IMR-90 (cell line): ENCODE data around the gene MPL. TPM values are rescaled to one million over a fixed set of nuclear protein-coding genes. Genes with fewer than 3 reads are reported as not detected.

Experiments used
- ATAC-seq: fragments of 200-7000 bp; cut with Tn5 transposase; 2 replicates; pipeline ENCODE4 v1.9.1; 2020; ENCODE audit warnings: low read depth, mild to moderate bottlenecking, moderate library complexity
- BruUV-seq: library from RNA; stranded (reverse); fragments of 400-500 nt; replicated peaks from 2 replicates; lab custom pipeline; 2021; lab: Mats Ljungman, UMichigan
- CTCF ChIA-PET: fragments of 300-600 bp; formaldehyde crosslinking; extraction: SDS; loops from one replicate; lab custom pipeline; 2021; ENCODE audit warnings: antibody characterized with exemption; lab: Yijun Ruan, JAX
- POLR2A ChIA-PET: fragments of 300-600 bp; sonication (Branson Sonifier 250); formaldehyde crosslinking; loops from one replicate; lab custom pipeline; 2022; ENCODE audit warnings: antibody characterized with exemption; ENCODE audit not compliant: unreplicated experiment; lab: Charles Lee
- DNase-seq: peaks from one replicate; pipeline ENCODE4 v3.0.0; 2013
- H2AFZ ChIP-seq: replicated peaks from 2 replicates; pipeline ENCODE3; 2013; ENCODE audit warnings: low read length, mild to moderate bottlenecking; ENCODE audit not compliant: poor library complexity
- H2AK5ac ChIP-seq: 2 replicates; pipeline ENCODE4 v1.6.1; 2013; ENCODE audit warnings: low read depth, low read length, inconsistent platforms
- H2AK9ac ChIP-seq: replicated peaks from 2 replicates; pipeline ENCODE3; 2013; ENCODE audit warnings: mild to moderate bottlenecking, low read depth, low read length, moderate library complexity; ENCODE audit not compliant: poor library complexity
- H2BK120ac ChIP-seq: 2 replicates; pipeline ENCODE4 v1.6.1; 2013; ENCODE audit warnings: low read depth, low read length, inconsistent platforms
- H2BK15ac ChIP-seq: 3 replicates; pipeline ENCODE4 v1.6.1; 2013; ENCODE audit warnings: low read depth, low read length, inconsistent platforms
- H2BK20ac ChIP-seq: 2 replicates; pipeline ENCODE4 v1.6.1; 2013; ENCODE audit warnings: low read depth, mild to moderate bottlenecking, inconsistent platforms, low read length, moderate library complexity
- H2BK5ac ChIP-seq: 2 replicates; pipeline ENCODE4 v1.6.1; 2013; ENCODE audit warnings: mild to moderate bottlenecking, low read depth, low read length, inconsistent platforms; ENCODE audit not compliant: poor library complexity, severe bottlenecking
- H3K14ac ChIP-seq: replicated peaks from 2 replicates; pipeline ENCODE4 v1.6.1; 2013; ENCODE audit warnings: low read depth, low read length, inconsistent platforms
- H3K18ac ChIP-seq: 2 replicates; pipeline ENCODE4 v1.6.1; 2013; ENCODE audit warnings: low read depth, low read length, control low read depth
- H3K23ac ChIP-seq: 2 replicates; pipeline ENCODE4 v1.6.1; 2013; ENCODE audit warnings: low read depth, low read length, inconsistent platforms
- H3K27ac ChIP-seq: 2 replicates; pipeline ENCODE4 v1.5.1; 2013; ENCODE audit warnings: mild to moderate bottlenecking, control low read depth, low read length; ENCODE audit not compliant: insufficient read depth
- H3K27me3 ChIP-seq: 2 replicates; pipeline ENCODE4 v1.6.1; 2013; ENCODE audit warnings: low read length; ENCODE audit not compliant: control insufficient read depth, insufficient read depth
- H3K36me3 ChIP-seq: 2 replicates; pipeline ENCODE4 v1.6.1; 2013; ENCODE audit warnings: low read length, mixed read lengths; ENCODE audit not compliant: control insufficient read depth, insufficient read depth
- H3K4ac ChIP-seq: 2 replicates; pipeline ENCODE4 v1.6.1; 2013; ENCODE audit warnings: low read depth, low read length, inconsistent platforms
- H3K4me1 ChIP-seq: 2 replicates; pipeline ENCODE4 v1.6.1; 2013; ENCODE audit warnings: low read length, mixed read lengths; ENCODE audit not compliant: control insufficient read depth, insufficient read depth
- H3K4me2 ChIP-seq: 2 replicates; pipeline ENCODE4 v1.6.1; 2013; ENCODE audit warnings: low read depth, mild to moderate bottlenecking, control low read depth, low read length, moderate library complexity
- H3K4me3 ChIP-seq: 2 replicates; pipeline ENCODE4 v1.5.1; 2013; ENCODE audit warnings: low read depth, mild to moderate bottlenecking, control low read depth, low read length, moderate library complexity; ENCODE audit not compliant: insufficient read depth
- H3K56ac ChIP-seq: 2 replicates; pipeline ENCODE4 v1.6.1; 2013; ENCODE audit warnings: low read length, inconsistent platforms; ENCODE audit not compliant: insufficient read depth; ENCODE audit errors: extremely low read depth
- H3K79me1 ChIP-seq, 2 experiments: 2 replicates each; pipeline ENCODE4 v1.6.1; 2013; ENCODE audit warnings: low read length in 2 of 2, inconsistent platforms in 1 of 2, low read depth in 1 of 2
- H3K9ac ChIP-seq: 2 replicates; pipeline ENCODE4 v1.6.1; 2013; ENCODE audit warnings: low read depth, low read length, control low read depth
- H3K9me1 ChIP-seq: 2 replicates; pipeline ENCODE4 v1.6.1; 2013; ENCODE audit warnings: low read length, inconsistent platforms; ENCODE audit not compliant: insufficient read depth
- H3K9me3 ChIP-seq: 2 replicates; pipeline ENCODE4 v1.6.1; 2013; ENCODE audit warnings: low read length; ENCODE audit not compliant: control insufficient read depth, insufficient read depth
- H4K20me1 ChIP-seq: 2 replicates; pipeline ENCODE4 v1.6.1; 2013; ENCODE audit warnings: low read length, inconsistent platforms; ENCODE audit not compliant: insufficient read depth
- H4K5ac ChIP-seq: 2 replicates; pipeline ENCODE4 v1.6.1; 2013; ENCODE audit warnings: mild to moderate bottlenecking, low read depth, low read length, control low read depth
- H4K8ac ChIP-seq, 2 experiments: 2 replicates each; pipeline ENCODE4 v1.6.1; 2013; ENCODE audit warnings: low read depth in 2 of 2, low read length in 2 of 2, control low read depth in 1 of 2, inconsistent platforms in 1 of 2
- H4K91ac ChIP-seq: 2 replicates; pipeline ENCODE4 v1.6.1; 2013; ENCODE audit warnings: low read depth, low read length, inconsistent platforms; ENCODE audit not compliant: insufficient read depth
- BHLHE40 ChIP-seq: fragments of 150-350 bp; IDR thresholded peaks from 2 replicates; pipeline ENCODE4 v1.6.1; 2016; ENCODE audit warnings: mild to moderate bottlenecking, low read depth, low read length
- CEBPB ChIP-seq: IDR thresholded peaks from 2 replicates; pipeline ENCODE4 v1.6.1; 2012; ENCODE audit warnings: low read depth, low read length, improper control_type of control experiment
- CHD1 ChIP-seq: IDR thresholded peaks from 2 replicates; pipeline ENCODE4 v1.6.1; 2012; ENCODE audit warnings: low read depth, low read length, improper control_type of control experiment
- FOS ChIP-seq: fragments of 150-350 bp; IDR thresholded peaks from 2 replicates; pipeline ENCODE4 v1.6.1; 2016; ENCODE audit warnings: low read depth, low read length
- MAFK ChIP-seq: IDR thresholded peaks from 2 replicates; pipeline ENCODE4 v1.6.1; 2012; ENCODE audit warnings: low read depth, low read length, improper control_type of control experiment
- MXI1 ChIP-seq: IDR thresholded peaks from 2 replicates; pipeline ENCODE4 v1.6.1; 2012; ENCODE audit warnings: low read depth, mild to moderate bottlenecking, low read length, moderate library complexity, borderline replicate concordance
- NFE2L2 ChIP-seq: fragments of 150-350 bp; IDR thresholded peaks from 2 replicates; pipeline ENCODE4 v1.6.1; 2016; ENCODE audit warnings: low read depth, mild to moderate bottlenecking, low read length
- POLR2A ChIP-seq: IDR thresholded peaks from 2 replicates; pipeline ENCODE4 v1.6.1; 2012; ENCODE audit warnings: mild to moderate bottlenecking, low read depth, low read length
- RAD21 ChIP-seq: IDR thresholded peaks from 2 replicates; pipeline ENCODE4 v1.6.1; 2012; ENCODE audit warnings: low read length, improper control_type of control experiment
- RCOR1 ChIP-seq: IDR thresholded peaks from 2 replicates; pipeline ENCODE4 v1.6.1; 2012; ENCODE audit warnings: mild to moderate bottlenecking, low read length, improper control_type of control experiment; ENCODE audit not compliant: insufficient replicate concordance
- RFX5 ChIP-seq: IDR thresholded peaks from 2 replicates; pipeline ENCODE4 v1.8.0; 2012; ENCODE audit warnings: low read depth, mild to moderate bottlenecking, low read length, moderate library complexity
- SMC3 ChIP-seq: fragments of 150-350 bp; IDR thresholded peaks from 2 replicates; pipeline ENCODE4 v1.6.1; 2016; ENCODE audit warnings: low read depth, mild to moderate bottlenecking, antibody characterized with exemption, low read length, moderate library complexity
- WGBS, 2 experiments: methylation state at CpG; one replicate each; pipeline versions ENCODE4 v1.1.5 to v1.1.7; 2013; ENCODE audit warnings: missing lambda C conversion rate in 2 of 2; ENCODE audit not compliant: insufficient read length in 1 of 2; ENCODE audit errors: extremely low coverage in 2 of 2; 5-methylcytosine and 5-hydroxymethylcytosine counted together
- dilution Hi-C: fragments of 300-500 bp; cut with HindIII; formaldehyde crosslinking; loops from one replicate; pipeline ENCODE4 v1.14.3; 2018; ENCODE audit warnings: low sequenced_read_pairs; ENCODE audit not compliant: unreplicated experiment
- in situ Hi-C: fragments of 300-500 bp; cut with MboI; formaldehyde crosslinking; loops from 3 replicates; pipeline ENCODE4 v1.14.3; 2019; ENCODE audit warnings: low sequenced_read_pairs, inconsistent platforms, mixed read lengths
- intact Hi-C: fragments of 100-400 bp; cut with micrococcal nuclease; formaldehyde crosslinking; loops from 2 replicates; pipeline ENCODE4 v1.10.0; 2022
- polyA plus RNA-seq, 3 experiments: library from polyadenylated mRNA; depleted of rRNA; stranded (reverse); fragments of >200 nt; gene quantifications; 2 replicates each; pipeline ENCODE4 v1.2.3, GENCODE V29; 2012; ENCODE audit warnings: low replicate concordance in 1 of 3
- total RNA-seq: library from RNA; depleted of rRNA; stranded (reverse); fragments of >200 nt; gene quantifications from 2 replicates; pipeline ENCODE4 v1.2.3, GENCODE V29; 2012
- TF ChIP-seq, protein P1 (sequence below): conservative IDR thresholded peaks from 2 replicates; pipeline ENCODE4 v1.5.1; 2012; ENCODE audit warnings: mild to moderate bottlenecking, low read depth, low read length, improper control_type of control experiment
- TF ChIP-seq, protein P2 (sequence below): fragments of 150-350 bp; IDR thresholded peaks from 2 replicates; pipeline ENCODE4 v1.6.1; 2016; ENCODE audit warnings: low read depth, mild to moderate bottlenecking, low read length, moderate library complexity, borderline replicate concordance

MPL gene
- total and polyA plus RNA-seq, 2 of the 4 experiments (the other 2 are of a cell fraction): 0.12 TPM; not detected in 1

DNA sequence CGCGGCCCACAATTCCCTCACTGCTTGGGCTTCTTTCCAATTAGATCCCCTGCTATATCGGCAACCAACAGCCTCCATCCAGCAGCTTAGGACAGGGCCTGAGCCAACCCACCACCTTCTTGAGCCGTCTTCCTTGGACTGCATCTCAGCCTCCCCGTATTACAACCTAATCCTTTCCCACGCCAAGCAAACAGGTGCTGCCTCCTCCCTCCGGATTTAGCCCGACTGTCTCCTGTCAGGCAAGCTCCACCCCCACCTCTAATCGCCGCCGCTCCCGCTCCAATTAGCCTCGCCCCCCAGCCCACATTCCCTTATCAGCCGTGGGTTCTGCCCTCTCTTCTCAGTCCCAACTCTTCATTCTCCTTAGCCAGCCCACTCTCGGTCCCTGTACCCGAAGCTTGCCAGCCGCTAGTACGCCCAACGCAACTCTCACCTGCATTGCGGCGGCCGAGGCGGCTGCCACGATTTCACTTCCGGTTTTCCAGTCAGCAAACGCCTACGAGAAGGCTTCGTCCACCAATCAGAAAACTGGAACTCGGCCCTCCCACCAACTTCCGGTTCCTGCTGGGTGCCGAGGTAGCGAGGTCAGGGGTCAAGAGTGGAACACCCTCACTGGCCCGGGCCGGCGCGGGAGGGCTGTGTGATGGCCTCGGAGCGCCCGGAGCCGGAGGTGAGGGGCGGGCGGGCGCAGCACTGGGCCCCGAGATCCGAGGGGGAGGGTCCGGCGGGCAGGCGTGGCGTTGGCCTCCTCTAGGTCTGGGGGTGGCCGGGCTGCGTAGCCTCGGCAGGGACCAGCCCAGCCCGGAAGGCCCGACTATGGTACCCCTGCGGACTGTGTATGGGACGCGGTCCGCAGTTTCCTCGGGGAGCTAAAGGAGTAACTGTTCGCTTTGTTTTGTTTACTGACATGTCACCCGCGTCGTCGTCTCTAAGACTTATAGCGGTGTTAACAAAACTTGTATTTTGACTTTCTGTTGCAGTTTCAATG, 52.0 kb downstream of the MPL start, which contains the start of the genes MED8 and SZT2:
Gene MED8 (minus strand): TSS at position 475 of the 988 bp plus-strand sequence. CDS start 36 bp downstream, at position 439.
Gene SZT2 (plus strand): TSS at position 574 of the 988 bp plus-strand sequence. CDS start 70 bp downstream, at position 644.
- peak within 1 kb of the TSS; percentile 93 for H3K18ac ChIP-seq
- peak within 1 kb of the TSS; percentile 97 for H3K9ac ChIP-seq
- peak within 1 kb of the TSS; percentile 92 for H3K4me3 ChIP-seq
- peak within 1 kb of the TSS; percentile 91 for H3K56ac ChIP-seq
- H3K9me3 ChIP-seq: no peaks in the 10 kb centered on the region
- no TSS peak for BruUV-seq
- intact Hi-C loops (loop anchor here (1.0 kb wide), 1 partner anchor 21 kb away; the partner anchor contains the start of gene ELOVL1), in situ Hi-C loops (no loop called here), dilution Hi-C loops (no loop called here)
- peak within 1 kb of the TSS; percentile 99 for H2AFZ ChIP-seq
- H3K27me3 ChIP-seq: no peaks in the 10 kb centered on the region
- peak within 1 kb of the TSS; percentile 86 for H3K4me2 ChIP-seq
- peak within 1 kb of the TSS; percentile 97 for H3K27ac ChIP-seq
- ChIA-PET CTCF (interaction anchor here (0.8 to 1.1 kb wide), 2 partner anchors 12 to 31 kb away, joined by 3 to 4 read pairs; no protein-coding TSS in a partner anchor), POLR2A (no interaction called here)
- peak within 1 kb of the TSS; percentile 94 for H3K23ac ChIP-seq
- H3K4me1 ChIP-seq: peaks cover 8% of the 10 kb centered on the region
- peak within 1 kb of the TSS; percentile 98 to 100 for H4K8ac ChIP-seq
- peak within 1 kb of the TSS; percentile 97 for H2AK9ac ChIP-seq
- DNase-seq (peak; percentile 92), ATAC-seq (peak; percentile 96)
- H2BK15ac ChIP-seq: peak within 1 kb of the TSS; percentile 39; the same call in 2 of the 3 replicates
- peak within 1 kb of the TSS; percentile 99 for H3K4ac ChIP-seq
- peak within 1 kb of the TSS; percentile 80 for H2BK120ac ChIP-seq
- H4K91ac ChIP-seq: peak within 1 kb of the TSS; percentile 99
- WGBS, 2 experiments: 0% methylated on average over 45 of the region's 65 CpGs; no CpG with 5 or more reads in 1 of the 2 experiments
- H3K14ac ChIP-seq: peak within 1 kb of the TSS; percentile 98
- no peak within 1 kb of the TSS for H2BK20ac ChIP-seq
- peaks cover 40 to 80% of the 10 kb centered on the region in 2 experiments for H3K79me1 ChIP-seq
- peak within 1 kb of the TSS; percentile 93 for H2BK5ac ChIP-seq
- H3K9me1 ChIP-seq: peaks cover 10% of the 10 kb centered on the region
- H4K5ac ChIP-seq: peak within 1 kb of the TSS; percentile 96
- peak within 1 kb of the TSS; percentile 98 for H2AK5ac ChIP-seq
- H3K36me3 ChIP-seq: peaks cover 24% of the 10 kb centered on the region
- peaks cover 20% of the 10 kb centered on the region; the same call in 1 of the 2 replicates for H4K20me1 ChIP-seq
- TF ChIP-seq RFX5: no peak
- TF ChIP-seq RCOR1: peak; percentile 9
- peak; percentile 26; the same call in 1 of the 2 replicates for TF ChIP-seq CEBPB
- peak; percentile 75 for TF ChIP-seq MAFK
- TF ChIP-seq NFE2L2: peak; percentile 18; the same call in 1 of the 2 replicates
- TF ChIP-seq POLR2A: peak; percentile 88
- TF ChIP-seq MXI1: peak; percentile 31
- no peak for TF ChIP-seq RAD21
- 0 out of 2 replicates have a peak, but pooled peaks have one; percentile 2 for TF ChIP-seq BHLHE40
- TF ChIP-seq, protein P1, sequence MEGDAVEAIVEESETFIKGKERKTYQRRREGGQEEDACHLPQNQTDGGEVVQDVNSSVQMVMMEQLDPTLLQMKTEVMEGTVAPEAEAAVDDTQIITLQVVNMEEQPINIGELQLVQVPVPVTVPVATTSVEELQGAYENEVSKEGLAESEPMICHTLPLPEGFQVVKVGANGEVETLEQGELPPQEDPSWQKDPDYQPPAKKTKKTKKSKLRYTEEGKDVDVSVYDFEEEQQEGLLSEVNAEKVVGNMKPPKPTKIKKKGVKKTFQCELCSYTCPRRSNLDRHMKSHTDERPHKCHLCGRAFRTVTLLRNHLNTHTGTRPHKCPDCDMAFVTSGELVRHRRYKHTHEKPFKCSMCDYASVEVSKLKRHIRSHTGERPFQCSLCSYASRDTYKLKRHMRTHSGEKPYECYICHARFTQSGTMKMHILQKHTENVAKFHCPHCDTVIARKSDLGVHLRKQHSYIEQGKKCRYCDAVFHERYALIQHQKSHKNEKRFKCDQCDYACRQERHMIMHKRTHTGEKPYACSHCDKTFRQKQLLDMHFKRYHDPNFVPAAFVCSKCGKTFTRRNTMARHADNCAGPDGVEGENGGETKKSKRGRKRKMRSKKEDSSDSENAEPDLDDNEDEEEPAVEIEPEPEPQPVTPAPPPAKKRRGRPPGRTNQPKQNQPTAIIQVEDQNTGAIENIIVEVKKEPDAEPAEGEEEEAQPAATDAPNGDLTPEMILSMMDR: no peak
- TF ChIP-seq, protein P2, sequence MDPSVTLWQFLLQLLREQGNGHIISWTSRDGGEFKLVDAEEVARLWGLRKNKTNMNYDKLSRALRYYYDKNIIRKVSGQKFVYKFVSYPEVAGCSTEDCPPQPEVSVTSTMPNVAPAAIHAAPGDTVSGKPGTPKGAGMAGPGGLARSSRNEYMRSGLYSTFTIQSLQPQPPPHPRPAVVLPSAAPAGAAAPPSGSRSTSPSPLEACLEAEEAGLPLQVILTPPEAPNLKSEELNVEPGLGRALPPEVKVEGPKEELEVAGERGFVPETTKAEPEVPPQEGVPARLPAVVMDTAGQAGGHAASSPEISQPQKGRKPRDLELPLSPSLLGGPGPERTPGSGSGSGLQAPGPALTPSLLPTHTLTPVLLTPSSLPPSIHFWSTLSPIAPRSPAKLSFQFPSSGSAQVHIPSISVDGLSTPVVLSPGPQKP: no peak
- no peak for TF ChIP-seq FOS
- no peak for TF ChIP-seq SMC3
- TF ChIP-seq CHD1: no peak
